ENCODE data around the gene FIP1L1. TPM values are rescaled to one million over a fixed set of nuclear protein-coding genes. Genes with fewer than 3 reads are reported as not detected.
"Not testable (repeated sequence)": the region's sequence is repeated elsewhere in the genome, so short reads cannot be mapped to it uniquely, and the experiment has no call there.

The FIP1L1 gene
- total RNA-seq, 1 donor from 2014 or later: 95.0 TPM

DNA sequence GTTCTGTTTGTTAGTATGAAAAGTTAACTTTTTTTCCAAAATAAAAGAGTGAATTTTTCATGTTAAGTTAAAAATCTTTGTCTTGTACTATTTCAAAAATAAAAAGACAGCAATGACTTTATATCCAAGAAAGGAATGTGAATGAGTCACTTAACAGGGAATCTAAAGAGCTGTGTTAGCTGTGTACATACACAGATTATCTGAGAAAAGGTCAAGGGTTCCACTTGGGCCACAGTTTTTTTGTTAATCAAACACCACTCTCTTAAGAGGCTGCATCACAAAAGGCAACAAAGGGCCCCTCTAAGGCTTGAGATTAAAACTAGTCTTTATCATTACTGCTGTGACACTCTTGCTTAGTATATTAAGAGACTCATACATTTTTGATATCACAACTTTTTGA lies 82.1 kb downstream of the FIP1L1 start:
- no peaks in the 10 kb centered on the region for H3K4me1 Mint-ChIP-seq (ENCODE audit: low read depth)
- no peaks in the 10 kb centered on the region for H3K27me3 Mint-ChIP-seq (ENCODE audit: low read depth)
- no peak overlapping the region for H3K4me3 Mint-ChIP-seq (ENCODE audit: low read depth)
- H3K36me3 Mint-ChIP-seq (ENCODE audit: low read depth): peaks cover 51% of the 10 kb centered on the region
- no peak for DNase-seq (ENCODE audit: low spot score)
- no peak overlapping the region for H3K27ac Mint-ChIP-seq
- intact Hi-C loops (cut with micrococcal nuclease): no loop called here
- no peaks in the 10 kb centered on the region for H3K9me3 Mint-ChIP-seq

DNA sequence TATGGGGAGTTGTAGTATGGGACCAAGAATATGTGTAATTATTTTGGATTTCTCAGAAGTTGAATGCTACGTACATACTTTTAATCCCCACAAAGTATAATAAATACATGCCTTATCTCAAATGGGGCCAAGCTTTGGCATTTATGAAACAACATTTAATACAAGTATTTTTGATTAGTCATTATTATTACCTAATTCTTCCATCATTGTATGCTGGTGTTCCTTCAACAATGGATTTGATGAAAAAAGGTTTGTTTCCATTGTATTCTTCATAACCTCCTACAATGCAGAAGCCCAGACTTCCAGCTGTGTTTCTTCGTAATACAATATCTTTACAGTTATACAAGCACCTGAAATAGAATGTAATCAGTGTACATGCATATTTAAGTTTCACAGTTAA lies 83.8 kb downstream of the FIP1L1 start:
- Mint-ChIP-seq H3K27me3 (ENCODE audit: low read depth) (no peaks in the 10 kb centered on the region), H3K4me1 (ENCODE audit: low read depth) (no peaks in the 10 kb centered on the region), H3K9me3 (no peaks in the 10 kb centered on the region), H3K4me3 (ENCODE audit: low read depth) (no peak overlapping the region), H3K27ac (no peak overlapping the region), H3K36me3 (ENCODE audit: low read depth) (peaks cover 37% of the 10 kb centered on the region)
- DNase-seq (ENCODE audit: low spot score): no peak
- intact Hi-C loops (cut with micrococcal nuclease): no loop called here

GRCh38 chr4:53463340-53463739 lies 85.9 kb downstream of the FIP1L1 start:
- H3K4me1 Mint-ChIP-seq (ENCODE audit: low read depth): no peaks in the 10 kb centered on the region
- H3K36me3 Mint-ChIP-seq (ENCODE audit: low read depth): peaks cover 37% of the 10 kb centered on the region

GRCh38 chr4:53465281-53465680 lies 87.8 kb downstream of the FIP1L1 start:
- Mint-ChIP-seq H3K4me1 (ENCODE audit: low read depth) (no peaks in the 10 kb centered on the region), H3K9me3 (peaks cover 15% of the 10 kb centered on the region), H3K27me3 (ENCODE audit: low read depth) (no peaks in the 10 kb centered on the region), H3K4me3 (ENCODE audit: low read depth) (no peak overlapping the region), H3K27ac (no peak overlapping the region), H3K36me3 (ENCODE audit: low read depth) (peaks cover 22% of the 10 kb centered on the region)
- intact Hi-C loops (cut with micrococcal nuclease): no loop called here
- DNase-seq (ENCODE audit: low spot score): no peak

More at GRCh38 chr4:53463340-53463739, 85.9 kb downstream of the FIP1L1 start:
- intact Hi-C loops (cut with micrococcal nuclease): no loop called here
- H3K27ac Mint-ChIP-seq: no peak overlapping the region
- no peak for DNase-seq (ENCODE audit: low spot score)
- H3K27me3 Mint-ChIP-seq (ENCODE audit: low read depth): no peaks in the 10 kb centered on the region
- H3K9me3 Mint-ChIP-seq: peaks cover 9% of the 10 kb centered on the region
- H3K4me3 Mint-ChIP-seq (ENCODE audit: low read depth): no peak overlapping the region

GRCh38 chr4:53465891-53466290 lies 88.5 kb downstream of the FIP1L1 start:
- Mint-ChIP-seq H3K4me3 (ENCODE audit: low read depth) (no peak overlapping the region), H3K36me3 (ENCODE audit: low read depth) (peaks cover 18% of the 10 kb centered on the region), H3K9me3 (peaks cover 15% of the 10 kb centered on the region), H3K4me1 (ENCODE audit: low read depth) (no peaks in the 10 kb centered on the region), H3K27ac (no peak overlapping the region), H3K27me3 (ENCODE audit: low read depth) (no peaks in the 10 kb centered on the region)
- no peak for DNase-seq (ENCODE audit: low spot score)
- intact Hi-C loops (cut with micrococcal nuclease): no loop called here

DNA sequence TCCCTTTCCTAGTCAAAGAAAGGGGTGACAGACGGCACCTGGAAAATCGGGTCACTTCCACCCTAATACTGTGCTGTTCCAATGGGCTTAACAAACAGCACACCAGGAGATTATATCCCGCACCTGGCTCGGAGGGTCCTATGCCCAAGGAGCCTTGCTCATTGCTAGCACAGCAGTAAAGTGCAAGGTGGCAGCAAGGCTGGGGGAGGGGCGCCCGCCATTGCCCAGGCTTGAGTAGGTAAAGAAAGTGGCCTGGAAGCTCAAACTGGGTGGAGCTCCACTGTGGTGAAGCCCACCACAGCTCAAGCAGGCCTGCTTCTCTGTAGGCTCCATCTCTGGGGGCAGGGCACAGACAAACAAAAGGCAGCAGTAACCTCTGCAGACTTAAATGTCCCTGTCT lies 89.1 kb downstream of the FIP1L1 start:
- peaks cover 11% of the 10 kb centered on the region for H3K36me3 Mint-ChIP-seq (ENCODE audit: low read depth)
- H3K4me3 Mint-ChIP-seq (ENCODE audit: low read depth); DNase-seq (ENCODE audit: low spot score); H3K27ac Mint-ChIP-seq; H3K27me3 Mint-ChIP-seq (ENCODE audit: low read depth); H3K4me1 Mint-ChIP-seq (ENCODE audit: low read depth); intact Hi-C loops (cut with micrococcal nuclease): not testable (repeated sequence)
- peaks cover 15% of the 10 kb centered on the region for H3K9me3 Mint-ChIP-seq

GRCh38 chr4:53476232-53477037 lies 99.0 kb downstream of the FIP1L1 start:
- Mint-ChIP-seq H3K4me3 (ENCODE audit: low read depth) (no peak overlapping the region), H3K27me3 (ENCODE audit: low read depth) (peaks cover 2% of the 10 kb centered on the region), H3K27ac (no peak overlapping the region), H3K36me3 (ENCODE audit: low read depth) (no peaks in the 10 kb centered on the region), H3K9me3 (no peaks in the 10 kb centered on the region), H3K4me1 (ENCODE audit: low read depth) (no peaks in the 10 kb centered on the region)
- intact Hi-C loops (cut with micrococcal nuclease): no loop called here
- DNase-seq (ENCODE audit: low spot score): no peak

- Mint-ChIP-seq H3K4me1 (ENCODE audit: low read depth) (no peaks in the 10 kb centered on the region), H3K4me3 (ENCODE audit: low read depth) (no peak overlapping the region), H3K27me3 (ENCODE audit: low read depth) (peaks cover 2% of the 10 kb centered on the region), H3K27ac (no peak overlapping the region), H3K9me3 (no peaks in the 10 kb centered on the region), H3K36me3 (ENCODE audit: low read depth) (no peaks in the 10 kb centered on the region)
- intact Hi-C loops (cut with micrococcal nuclease): no loop called here
- no peak for DNase-seq (ENCODE audit: low spot score)
These were observed 99.7 kb downstream of the FIP1L1 start for GRCh38 chr4:53477038-53477565.

DNA sequence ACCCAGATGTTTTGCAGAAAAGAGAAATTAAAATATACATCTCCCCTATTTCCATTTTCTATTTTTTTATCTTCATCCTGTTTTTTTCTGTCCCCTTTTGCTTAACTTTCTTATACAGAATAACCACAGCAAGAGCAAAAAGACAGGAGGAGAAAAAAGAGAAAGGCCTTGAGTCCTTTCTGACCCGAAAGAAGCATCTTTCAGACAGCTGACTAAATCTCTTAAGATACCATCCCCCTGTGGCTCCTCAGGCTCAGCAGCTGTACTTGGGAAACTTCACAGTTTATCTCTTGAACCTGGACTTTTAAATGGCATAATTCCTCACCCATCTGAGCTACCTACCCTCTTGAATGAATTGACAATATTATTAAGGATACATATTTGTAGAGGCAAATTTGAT lies 100.2 kb downstream of the FIP1L1 start:
- no peaks in the 10 kb centered on the region for H3K36me3 Mint-ChIP-seq (ENCODE audit: low read depth)
- H3K9me3 Mint-ChIP-seq: no peaks in the 10 kb centered on the region
- no peak overlapping the region for H3K27ac Mint-ChIP-seq
- intact Hi-C loops (cut with micrococcal nuclease): no loop called here
- H3K27me3 Mint-ChIP-seq (ENCODE audit: low read depth): peaks cover 2% of the 10 kb centered on the region
- no peaks in the 10 kb centered on the region for H3K4me1 Mint-ChIP-seq (ENCODE audit: low read depth)
- no peak overlapping the region for H3K4me3 Mint-ChIP-seq (ENCODE audit: low read depth)
- no peak for DNase-seq (ENCODE audit: low spot score)

DNA sequence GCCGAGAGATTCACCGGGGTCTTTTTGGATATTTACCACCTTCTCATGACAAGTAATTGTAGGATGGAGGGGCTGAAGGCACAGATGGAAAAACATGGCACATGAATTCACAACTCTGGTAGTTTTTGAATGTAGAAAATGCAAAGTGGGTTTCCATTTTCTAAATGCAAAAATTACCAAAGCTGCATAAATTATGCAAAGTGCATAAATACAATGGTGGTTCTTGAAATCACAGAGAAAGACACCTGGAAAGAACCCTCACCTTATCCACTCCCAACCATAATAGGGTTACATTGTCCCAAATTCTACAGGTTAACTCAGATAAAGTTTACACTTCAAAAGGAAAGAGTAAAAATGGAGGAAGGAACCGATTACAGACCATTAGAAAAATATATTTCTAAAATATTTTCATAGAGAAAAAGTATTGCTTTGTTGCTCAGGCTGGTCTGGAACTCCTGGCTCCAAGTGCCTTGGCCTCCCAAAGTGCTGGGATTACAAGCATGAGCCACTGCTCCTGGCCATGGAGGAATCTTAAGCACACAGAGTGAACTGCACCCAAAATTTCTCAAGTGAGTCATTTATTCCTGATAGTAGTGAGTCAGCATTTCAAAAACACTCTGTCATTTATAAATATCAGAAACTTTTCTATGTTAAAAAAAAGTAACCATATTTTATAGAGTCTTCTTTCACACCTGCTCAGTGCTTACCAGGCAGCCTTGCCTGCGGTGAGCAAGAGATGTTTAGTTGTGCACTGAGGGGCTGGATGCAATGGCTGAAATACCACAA lies 101.4 kb downstream of the FIP1L1 start:
- Mint-ChIP-seq H3K27me3 (ENCODE audit: low read depth) (peaks cover 6% of the 10 kb centered on the region), H3K4me3 (ENCODE audit: low read depth) (no peak overlapping the region), H3K4me1 (ENCODE audit: low read depth) (no peaks in the 10 kb centered on the region), H3K9me3 (no peaks in the 10 kb centered on the region), H3K27ac (no peak overlapping the region), H3K36me3 (ENCODE audit: low read depth) (no peaks in the 10 kb centered on the region)
- no peak for DNase-seq (ENCODE audit: low spot score)
- intact Hi-C loops (cut with micrococcal nuclease): no loop called here

GRCh38 chr4:53479736-53480525 lies 102.5 kb downstream of the FIP1L1 start:
- intact Hi-C loops (cut with micrococcal nuclease): no loop called here
- Mint-ChIP-seq H3K27me3 (ENCODE audit: low read depth) (peaks cover 10% of the 10 kb centered on the region), H3K27ac (no peak overlapping the region), H3K36me3 (ENCODE audit: low read depth) (no peaks in the 10 kb centered on the region), H3K9me3 (no peaks in the 10 kb centered on the region), H3K4me3 (ENCODE audit: low read depth) (no peak overlapping the region), H3K4me1 (ENCODE audit: low read depth) (no peaks in the 10 kb centered on the region)
- no peak for DNase-seq (ENCODE audit: low spot score)

- no peak for DNase-seq (ENCODE audit: low spot score)
- intact Hi-C loops (cut with micrococcal nuclease): no loop called here
- Mint-ChIP-seq H3K4me3 (ENCODE audit: low read depth) (no peak overlapping the region), H3K27ac (no peak overlapping the region), H3K4me1 (ENCODE audit: low read depth) (no peaks in the 10 kb centered on the region), H3K36me3 (ENCODE audit: low read depth) (no peaks in the 10 kb centered on the region), H3K27me3 (ENCODE audit: low read depth) (peaks cover 12% of the 10 kb centered on the region), H3K9me3 (no peaks in the 10 kb centered on the region)
These were observed 103.5 kb downstream of the FIP1L1 start for GRCh38 chr4:53480909-53481308.

All from activated T-helper 2 cell treated with anti-CD3 and anti-CD28 coated beads, Interferon-gamma antibody, Interleukin-2, Interleukin-4, amounts not matched to agents 10 μg/mL and 5 μg/mL and 100 μg/mL, durations not matched to agents 14 hours and 24 hours and 36 hours (primary cell).